Astrocyte of the cerebellum (primary cell): ENCODE data around the gene MS4A14.

ENCODE experiments used
- DNase-seq: peaks from one replicate; pipeline ENCODE4 v3.0.0-alpha.2; 2011; ENCODE audit warnings: low read depth
- H3K4me3 ChIP-seq: 2 replicates; pipeline ENCODE4 v1.5.1; 2011; ENCODE audit warnings: mild to moderate bottlenecking, low read depth, low read length, moderate library complexity
- CTCF ChIP-seq: IDR thresholded peaks from 2 replicates; pipeline ENCODE4 v1.5.1; 2012; ENCODE audit warnings: low read length, low read depth, moderate library complexity, mild to moderate bottlenecking; ENCODE audit errors: missing control alignments
- in situ Hi-C: cut with HindIII; loops from 2 replicates; pipeline ENCODE4 v1.10.0; 2017; ENCODE audit warnings: low sequenced_read_pairs

The MS4A14 gene

GRCh38 chr11:60396382-60396781 is at the start of gene MS4A14:
MS4A14 (plus strand) TSS chr11:60396459; CDS start chr11:60396579, 120 bp downstream.
- in situ Hi-C loops, result no loop called here
- no peak for TF ChIP-seq CTCF
- no peak for DNase-seq
- H3K4me3 ChIP-seq, result no peak within 1 kb of the TSS

GRCh38 chr11:60347084-60347797 is 49.0 kb upstream of the MS4A14 start:
- in situ Hi-C loops, result no loop called here
- TF ChIP-seq CTCF, result no peak
- DNase-seq, result no peak
- H3K4me3 ChIP-seq, result no peak overlapping the region

- no peak for DNase-seq
- no peak for TF ChIP-seq CTCF
- in situ Hi-C loops, result no loop called here
- no peak overlapping the region for H3K4me3 ChIP-seq
Measured at GRCh38 chr11:60348116-60348515, 48.1 kb upstream of the MS4A14 start.

GRCh38 chr11:60349990-60350389 is 46.3 kb upstream of the MS4A14 start:
- in situ Hi-C loops, result no loop called here
- TF ChIP-seq CTCF, result no peak

GRCh38 chr11:60357771-60358170 is 38.5 kb upstream of the MS4A14 start:
- DNase-seq, result no peak
- no peak overlapping the region for H3K4me3 ChIP-seq
- in situ Hi-C loops, result no loop called here
- no peak for TF ChIP-seq CTCF

More at GRCh38 chr11:60349990-60350389, 46.3 kb upstream of the MS4A14 start:
- DNase-seq, result no peak
- H3K4me3 ChIP-seq, result no peak overlapping the region

GRCh38 chr11:60360621-60361020 is 35.6 kb upstream of the MS4A14 start:
- TF ChIP-seq CTCF, result no peak
- in situ Hi-C loops, result no loop called here
- no peak for DNase-seq
- H3K4me3 ChIP-seq, result no peak overlapping the region
